Fibroblast of lung (primary cell): ENCODE data around the gene DSG2. TPM values are rescaled to one million over a fixed set of nuclear protein-coding genes. Genes with fewer than 3 reads are reported as not detected.

Experiments used
- DNase-seq, 2 donors: peaks; one replicate each; pipeline versions ENCODE4 v3.0.0 to v3.0.0-alpha.2; 2010; ENCODE audit warnings: low read depth in 2 of 2
- H2AFZ ChIP-seq: 2 replicates; pipeline ENCODE4 v1.5.1; 2012; ENCODE audit warnings: low read length, control low read depth, inconsistent platforms
- H3K27ac ChIP-seq: 2 replicates; pipeline ENCODE4 v1.5.1; 2011; ENCODE audit warnings: low read length, control low read depth; ENCODE audit not compliant: insufficient read depth
- H3K27me3 ChIP-seq: 2 replicates; pipeline ENCODE4 v1.5.1; 2011; ENCODE audit warnings: mild to moderate bottlenecking, low read length; ENCODE audit not compliant: control insufficient read depth, insufficient read depth
- H3K36me3 ChIP-seq: 2 replicates; pipeline ENCODE4 v1.5.1; 2011; ENCODE audit warnings: low read length; ENCODE audit not compliant: control insufficient read depth, insufficient read depth
- H3K4me1 ChIP-seq: 2 replicates; pipeline ENCODE4 v1.5.1; 2011; ENCODE audit warnings: low read length; ENCODE audit not compliant: control insufficient read depth, insufficient read depth; ENCODE audit errors: extremely low read depth
- H3K4me2 ChIP-seq: 2 replicates; pipeline ENCODE4 v1.5.1; 2011; ENCODE audit warnings: low read length, control low read depth; ENCODE audit not compliant: insufficient read depth; ENCODE audit errors: extremely low read depth
- H3K4me3 ChIP-seq, 4 experiments: fragments of 200-600 bp in 1 of 4; sonication (generic) in 1 of 4; replicated peaks in 1 of 4; 2 replicates each; pipeline ENCODE4 v1.5.1; 2011 to 2016; ENCODE audit warnings: low read length in 4 of 4, low read depth in 3 of 4, mild to moderate bottlenecking in 3 of 4, control low read depth in 2 of 4, inconsistent platforms in 1 of 4, mixed read lengths in 1 of 4; ENCODE audit not compliant: insufficient read depth in 1 of 4; ENCODE audit errors: control extremely low read depth in 1 of 4
- H3K79me2 ChIP-seq: 2 replicates; pipeline ENCODE4 v1.5.1; 2012; ENCODE audit warnings: mild to moderate bottlenecking, low read length, inconsistent platforms; ENCODE audit not compliant: control insufficient read depth, insufficient read depth
- H3K9ac ChIP-seq: 2 replicates; pipeline ENCODE4 v1.5.1; 2011; ENCODE audit warnings: mild to moderate bottlenecking, low read length, control low read depth; ENCODE audit not compliant: insufficient read depth
- H3K9me3 ChIP-seq: 2 replicates; pipeline ENCODE4 v1.5.1; 2012; ENCODE audit warnings: low read depth, low read length; ENCODE audit not compliant: control insufficient read depth, insufficient read depth
- H4K20me1 ChIP-seq: 2 replicates; pipeline ENCODE4 v1.5.1; 2011; ENCODE audit warnings: low read length; ENCODE audit not compliant: control insufficient read depth, insufficient read depth; ENCODE audit errors: extremely low read depth
- EZH2 ChIP-seq: IDR thresholded peaks from 2 replicates; pipeline ENCODE4 v1.5.1; 2012; ENCODE audit warnings: low read length, control low read depth, mild to moderate bottlenecking; ENCODE audit errors: missing control alignments
- polyA plus RNA-seq, 2 donors: library from polyadenylated mRNA; depleted of rRNA in 1 of 2; stranded (reverse) in 1 of 2; unstranded in 1 of 2; fragments of >200 nt; gene quantifications; 2 replicates each; pipeline ENCODE4 v1.2.1, GENCODE V29; 2011 to 2012; ENCODE audit warnings: missing spikeins in 1 of 2
- total RNA-seq: library from RNA; depleted of rRNA; stranded (reverse); fragments of >200 nt; gene quantifications from 2 replicates; pipeline ENCODE4 v1.2.1, GENCODE V29; 2014
- TF ChIP-seq, protein P1 (sequence below), 2 donors: IDR thresholded peaks in 1 of 2; conservative IDR thresholded peaks in 1 of 2; 1 replicate in 1 of 2; 2 replicates in 1 of 2; pipeline ENCODE4 v1.5.1; 2011 to 2012; ENCODE audit warnings: low read length in 2 of 2, control low read depth in 1 of 2, inconsistent platforms in 1 of 2, low read depth in 1 of 2, mild to moderate bottlenecking in 1 of 2

DSG2 gene
- total and polyA plus RNA-seq, 2 donors (not counting 1 experiment from before 2014, with no cell fraction given): 0.33 to 1.1 TPM

DNA sequence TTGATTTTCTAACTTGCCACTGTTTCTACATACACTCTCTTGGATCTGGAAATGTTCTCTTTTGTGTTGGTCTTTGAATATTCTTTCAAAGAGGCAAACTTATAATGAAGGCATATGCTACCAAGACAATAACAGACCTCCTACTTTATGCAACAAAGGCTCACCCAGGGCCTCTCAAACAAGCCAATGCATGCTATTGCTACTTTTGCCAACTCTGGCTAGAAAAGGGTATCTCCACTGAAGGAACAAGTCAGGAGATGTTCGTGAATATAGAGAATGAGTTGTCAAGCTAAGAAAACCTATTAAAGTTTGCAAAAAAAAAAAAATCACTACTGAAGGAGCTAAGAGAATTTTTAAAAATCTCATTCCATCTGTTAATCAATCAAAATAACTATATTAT, 15.9 kb upstream of the DSG2 start:
- Histone ChIP-seq H4K20me1 (no peaks in the 10 kb centered on the region), H3K4me3 (no peak overlapping the region), H3K27me3 (no peaks in the 10 kb centered on the region), H3K9ac (no peak overlapping the region), H3K4me2 (no peak overlapping the region), H3K27ac (no peak overlapping the region), H3K4me1 (no peaks in the 10 kb centered on the region), H3K9me3 (no peaks in the 10 kb centered on the region), H2AFZ (no peak overlapping the region), H3K79me2 (no peaks in the 10 kb centered on the region), H3K36me3 (no peaks in the 10 kb centered on the region)
- no peak for DNase-seq
- no peak for TF ChIP-seq EZH2
- TF ChIP-seq, protein P1, sequence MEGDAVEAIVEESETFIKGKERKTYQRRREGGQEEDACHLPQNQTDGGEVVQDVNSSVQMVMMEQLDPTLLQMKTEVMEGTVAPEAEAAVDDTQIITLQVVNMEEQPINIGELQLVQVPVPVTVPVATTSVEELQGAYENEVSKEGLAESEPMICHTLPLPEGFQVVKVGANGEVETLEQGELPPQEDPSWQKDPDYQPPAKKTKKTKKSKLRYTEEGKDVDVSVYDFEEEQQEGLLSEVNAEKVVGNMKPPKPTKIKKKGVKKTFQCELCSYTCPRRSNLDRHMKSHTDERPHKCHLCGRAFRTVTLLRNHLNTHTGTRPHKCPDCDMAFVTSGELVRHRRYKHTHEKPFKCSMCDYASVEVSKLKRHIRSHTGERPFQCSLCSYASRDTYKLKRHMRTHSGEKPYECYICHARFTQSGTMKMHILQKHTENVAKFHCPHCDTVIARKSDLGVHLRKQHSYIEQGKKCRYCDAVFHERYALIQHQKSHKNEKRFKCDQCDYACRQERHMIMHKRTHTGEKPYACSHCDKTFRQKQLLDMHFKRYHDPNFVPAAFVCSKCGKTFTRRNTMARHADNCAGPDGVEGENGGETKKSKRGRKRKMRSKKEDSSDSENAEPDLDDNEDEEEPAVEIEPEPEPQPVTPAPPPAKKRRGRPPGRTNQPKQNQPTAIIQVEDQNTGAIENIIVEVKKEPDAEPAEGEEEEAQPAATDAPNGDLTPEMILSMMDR (conservative IDR thresholded peaks at IDR 0.05 in 1 of 2, IDR thresholded peaks at IDR 0.05 in 1 of 2; ENCODE audit: low read depth in 1 of 2, low read length in 2 of 2): no peak

DNA sequence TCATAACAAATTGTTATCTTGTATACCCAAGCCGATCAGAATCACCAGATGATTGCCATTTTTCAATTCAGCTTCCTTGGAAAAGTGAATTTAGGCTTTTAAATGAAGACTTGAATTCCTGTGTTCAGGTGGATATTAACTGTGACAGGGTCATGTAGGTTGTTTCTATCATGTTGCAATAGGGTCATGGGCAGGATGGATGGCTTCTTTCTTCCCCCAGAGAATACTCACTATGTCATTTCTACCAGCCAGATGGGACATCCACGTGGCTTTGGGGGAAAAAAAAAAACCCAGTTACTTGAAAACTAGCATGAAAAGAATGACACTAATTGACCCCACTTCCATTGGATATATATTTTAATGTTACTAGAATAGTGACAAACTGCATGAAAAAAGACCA, 14.6 kb upstream of the DSG2 start:
- Histone ChIP-seq H4K20me1 (no peaks in the 10 kb centered on the region), H3K36me3 (no peaks in the 10 kb centered on the region), H3K4me1 (no peaks in the 10 kb centered on the region), H3K9ac (no peak overlapping the region), H3K9me3 (no peaks in the 10 kb centered on the region), H3K4me3 (no peak overlapping the region), H3K79me2 (no peaks in the 10 kb centered on the region), H3K4me2 (no peak overlapping the region), H3K27me3 (no peaks in the 10 kb centered on the region), H2AFZ (no peak overlapping the region), H3K27ac (no peak overlapping the region)
- TF ChIP-seq, protein P1 (conservative IDR thresholded peaks at IDR 0.05 in 1 of 2, IDR thresholded peaks at IDR 0.05 in 1 of 2; ENCODE audit: low read depth in 1 of 2, low read length in 2 of 2): no peak
- TF ChIP-seq EZH2: no peak
- no peak for DNase-seq

DNA sequence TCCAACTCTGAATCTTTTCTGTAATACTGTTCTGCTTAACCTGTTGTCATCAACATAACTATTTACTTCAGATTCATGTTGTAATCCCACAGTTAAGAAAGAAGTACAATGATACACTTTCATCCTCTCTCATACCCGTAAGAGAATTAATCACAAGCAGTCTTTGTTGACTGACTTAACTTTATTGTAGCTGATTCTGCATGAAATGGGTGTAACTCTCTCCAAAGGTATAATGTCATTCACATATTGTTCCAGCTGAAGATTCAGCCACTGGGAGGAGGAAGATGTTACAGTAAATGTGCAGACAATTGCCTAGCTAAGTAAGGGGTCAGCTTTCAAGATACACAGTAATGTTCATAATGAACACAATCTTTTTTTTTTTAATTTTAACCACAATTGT, 13.5 kb upstream of the DSG2 start:
- H4K20me1 ChIP-seq: no peaks in the 10 kb centered on the region
- H3K27ac ChIP-seq: no peak overlapping the region
- H3K27me3 ChIP-seq: no peaks in the 10 kb centered on the region
- no peak overlapping the region for H2AFZ ChIP-seq
- no peaks in the 10 kb centered on the region for H3K79me2 ChIP-seq
- H3K4me2 ChIP-seq: no peak overlapping the region
- H3K36me3 ChIP-seq: no peaks in the 10 kb centered on the region
- no peak overlapping the region for H3K9ac ChIP-seq
- DNase-seq: no peak
- TF ChIP-seq, protein P1 (conservative IDR thresholded peaks at IDR 0.05 in 1 of 2, IDR thresholded peaks at IDR 0.05 in 1 of 2; ENCODE audit: low read depth in 1 of 2, low read length in 2 of 2): no peak
- TF ChIP-seq EZH2: no peak
- H3K4me3 ChIP-seq: no peak overlapping the region
- H3K4me1 ChIP-seq: no peaks in the 10 kb centered on the region
- H3K9me3 ChIP-seq: no peaks in the 10 kb centered on the region
